HCT116 (cell line): ENCODE results near the gene VCX3B. TPM values are rescaled to one million over a fixed set of nuclear protein-coding genes. Genes with fewer than 3 reads are reported as not detected.

Experiments used
- ATAC-seq: fragments of 200-7000 bp; cut with Tn5 transposase; 2 replicates; pipeline ENCODE4 v1.9.1; 2020; ENCODE audit warnings: mild to moderate bottlenecking, moderate library complexity
- BruUV-seq: library from RNA; stranded (reverse); fragments of 400-500 nt; replicated peaks from 2 replicates; lab custom pipeline; 2021; lab: Mats Ljungman, UMichigan
- CTCF ChIA-PET: fragments of 300-600 bp; sonication (Branson Sonifier 250); formaldehyde crosslinking; loops from one replicate; lab custom pipeline; 2021; ENCODE audit warnings: antibody characterized with exemption; lab: Charles Lee
- POLR2A ChIA-PET: fragments of 300-600, 350-600 bp; sonication (Branson Sonifier 250); formaldehyde crosslinking; loops from one replicate; lab custom pipeline; 2021; ENCODE audit warnings: antibody characterized with exemption; lab: Charles Lee
- RAD21 ChIA-PET, 2 experiments: fragments of 300-600 bp; sonication (Branson Sonifier 250); formaldehyde crosslinking; loops; one replicate each; lab custom pipeline; 2023; ENCODE audit warnings: low total read pairs in 2 of 2; ENCODE audit not compliant: uncharacterized antibody in 2 of 2, unreplicated experiment in 2 of 2, low non-redundant PET in 1 of 2; lab: Charles Lee
- DNase-seq: peaks from one replicate; pipeline ENCODE4 v3.0.0-alpha.2; 2010; ENCODE audit warnings: low read depth, low spot score
- H2AFZ ChIP-seq: fragments of 200-600 bp; shearing (Covaris generic), sonication (generic); 2 replicates; pipeline ENCODE4 v1.6.1; 2017; ENCODE audit warnings: low read depth, mixed run types, mixed read lengths, antibody characterized with exemption, low read length; ENCODE audit not compliant: poor library complexity, severe bottlenecking
- H3K27ac ChIP-seq: 2 replicates; pipeline ENCODE4 v1.5.1; 2012; ENCODE audit warnings: low read depth, low read length
- H3K27me3 ChIP-seq: fragments of 200-600 bp; sonication (generic); 2 replicates; pipeline ENCODE4 v1.6.1; 2016; ENCODE audit warnings: mixed run types, low read length, mixed read lengths; ENCODE audit not compliant: insufficient read depth
- H3K36me3 ChIP-seq, 2 experiments: fragments of 200-500 bp in 1 of 2; fragments of 200-600 bp in 1 of 2; sonication (Bioruptor generic) in 1 of 2; sonication (generic) in 1 of 2; 2 replicates each; pipeline versions ENCODE4 v1.5.1 to v1.6.1; 2014 to 2016; ENCODE audit warnings: low read length in 2 of 2, inconsistent platforms in 1 of 2, mixed read lengths in 1 of 2, mixed run types in 1 of 2; ENCODE audit not compliant: insufficient read depth in 2 of 2, control insufficient read depth in 1 of 2
- H3K4me1 ChIP-seq, 2 experiments: fragments of 200-600 bp in 1 of 2; sonication (generic) in 1 of 2; 2 replicates each; pipeline versions ENCODE4 v1.5.1 to v1.6.1; 2012 to 2017; ENCODE audit warnings: low read length in 2 of 2, inconsistent platforms in 1 of 2, mild to moderate bottlenecking in 1 of 2, mixed read lengths in 1 of 2, mixed run types in 1 of 2, moderate library complexity in 1 of 2; ENCODE audit not compliant: insufficient read depth in 2 of 2, control insufficient read depth in 1 of 2
- H3K4me2 ChIP-seq: fragments of 200-600 bp; sonication (generic); 2 replicates; pipeline ENCODE4 v1.6.1; 2017; ENCODE audit warnings: mixed run types, low read length, mixed read lengths
- H3K4me3 ChIP-seq, 2 experiments: fragments of 200-600 bp in 1 of 2; sonication (generic) in 1 of 2; replicated peaks in 1 of 2; 2 replicates each; pipeline ENCODE4 v1.5.1; 2011 to 2016; ENCODE audit warnings: low read length in 2 of 2, control low read depth in 1 of 2, low read depth in 1 of 2, mild to moderate bottlenecking in 1 of 2, mixed read lengths in 1 of 2, mixed run types in 1 of 2
- H3K79me2 ChIP-seq: fragments of 200-600 bp; sonication (generic); 2 replicates; pipeline ENCODE4 v1.6.1; 2017; ENCODE audit warnings: mild to moderate bottlenecking, mixed run types, low read length, moderate library complexity, mixed read lengths; ENCODE audit not compliant: insufficient read depth
- H3K9ac ChIP-seq: fragments of 200-600 bp; sonication (generic); 2 replicates; pipeline ENCODE4 v1.6.1; 2016; ENCODE audit warnings: low read length, mixed read lengths
- H3K9me2 ChIP-seq: fragments of 200-600 bp; sonication (generic), shearing (Covaris generic); 2 replicates; pipeline ENCODE4 v1.6.1; 2017; ENCODE audit warnings: mixed run types, mild to moderate bottlenecking, moderate library complexity; ENCODE audit not compliant: insufficient read depth
- H3K9me3 ChIP-seq, 2 experiments: fragments of 200-500 bp in 1 of 2; fragments of 200-600 bp in 1 of 2; sonication (Bioruptor generic) in 1 of 2; sonication (generic) in 1 of 2; 2 replicates each; pipeline ENCODE4 v1.6.1; 2014 to 2017; ENCODE audit warnings: low read length in 2 of 2, mixed read lengths in 2 of 2, inconsistent platforms in 1 of 2, low read depth in 1 of 2, mild to moderate bottlenecking in 1 of 2, mixed run types in 1 of 2, moderate library complexity in 1 of 2; ENCODE audit not compliant: control insufficient read depth in 1 of 2, insufficient read depth in 1 of 2
- H4K20me1 ChIP-seq: fragments of 200-600 bp; sonication (generic), shearing (Covaris generic); 2 replicates; pipeline ENCODE4 v1.6.1; 2017; ENCODE audit warnings: mixed run types, mild to moderate bottlenecking, moderate library complexity; ENCODE audit not compliant: insufficient read depth
- CBX3 ChIP-seq: IDR thresholded peaks from 2 replicates; pipeline ENCODE4 v1.6.1; 2012; ENCODE audit warnings: low read depth
- SIN3A ChIP-seq: IDR thresholded peaks from 2 replicates; pipeline ENCODE4 v1.6.1; 2012; ENCODE audit warnings: low read depth
- SRF ChIP-seq: IDR thresholded peaks from 2 replicates; pipeline ENCODE4 v1.6.1; 2012; ENCODE audit warnings: low read depth
- YY1 ChIP-seq: IDR thresholded peaks from 2 replicates; pipeline ENCODE4 v1.6.1; 2011; ENCODE audit warnings: low read length, low read depth, moderate library complexity, mild to moderate bottlenecking; ENCODE audit not compliant: insufficient replicate concordance; ENCODE audit errors: extremely low read depth
- ZFX ChIP-seq: fragments of 450-650 bp; IDR thresholded peaks from 2 replicates; pipeline ENCODE4 v1.6.1; 2017
- ZNF274 ChIP-seq: fragments of 200-500 bp; sonication (Bioruptor generic); IDR thresholded peaks from 2 replicates; pipeline ENCODE4 v1.6.1; 2014; ENCODE audit warnings: mild to moderate bottlenecking, low read depth, low read length, inconsistent platforms
- intact Hi-C: fragments of 100-400 bp; cut with micrococcal nuclease; formaldehyde crosslinking; loops from 2 replicates; pipeline ENCODE4 v1.10.0; 2022
- total RNA-seq: library from RNA; stranded (reverse); gene quantifications from one replicate; pipeline ENCODE4 v1.2.1, GENCODE V29; 2021; ENCODE audit not compliant: unreplicated experiment
- TF ChIP-seq, protein P1 (sequence below): IDR thresholded peaks from 2 replicates; pipeline ENCODE4 v1.6.1; 2012; ENCODE audit warnings: low read depth

The VCX3B gene
- total RNA-seq, 1 experiment from 2014 or later = not detected

DNA sequence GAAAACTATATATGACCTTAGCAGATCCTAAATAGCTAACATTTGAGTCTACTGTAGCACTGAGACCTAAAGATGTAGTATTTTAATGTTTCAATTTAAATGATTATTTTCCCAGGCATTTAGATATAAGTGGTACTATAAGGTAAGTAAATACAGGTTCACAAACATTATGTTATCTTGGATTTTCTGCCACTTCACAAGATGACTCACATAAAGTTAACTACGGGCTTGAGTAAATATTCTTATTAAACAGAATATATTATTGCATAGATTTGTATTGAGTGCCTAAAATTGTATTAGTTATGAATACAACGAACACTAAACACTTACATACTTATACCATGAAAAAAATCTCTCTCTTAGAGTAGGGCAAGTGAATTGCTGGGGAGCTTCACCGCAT is 34.2 kb upstream of the VCX3B start (continued):
- TF ChIP-seq, protein P1, sequence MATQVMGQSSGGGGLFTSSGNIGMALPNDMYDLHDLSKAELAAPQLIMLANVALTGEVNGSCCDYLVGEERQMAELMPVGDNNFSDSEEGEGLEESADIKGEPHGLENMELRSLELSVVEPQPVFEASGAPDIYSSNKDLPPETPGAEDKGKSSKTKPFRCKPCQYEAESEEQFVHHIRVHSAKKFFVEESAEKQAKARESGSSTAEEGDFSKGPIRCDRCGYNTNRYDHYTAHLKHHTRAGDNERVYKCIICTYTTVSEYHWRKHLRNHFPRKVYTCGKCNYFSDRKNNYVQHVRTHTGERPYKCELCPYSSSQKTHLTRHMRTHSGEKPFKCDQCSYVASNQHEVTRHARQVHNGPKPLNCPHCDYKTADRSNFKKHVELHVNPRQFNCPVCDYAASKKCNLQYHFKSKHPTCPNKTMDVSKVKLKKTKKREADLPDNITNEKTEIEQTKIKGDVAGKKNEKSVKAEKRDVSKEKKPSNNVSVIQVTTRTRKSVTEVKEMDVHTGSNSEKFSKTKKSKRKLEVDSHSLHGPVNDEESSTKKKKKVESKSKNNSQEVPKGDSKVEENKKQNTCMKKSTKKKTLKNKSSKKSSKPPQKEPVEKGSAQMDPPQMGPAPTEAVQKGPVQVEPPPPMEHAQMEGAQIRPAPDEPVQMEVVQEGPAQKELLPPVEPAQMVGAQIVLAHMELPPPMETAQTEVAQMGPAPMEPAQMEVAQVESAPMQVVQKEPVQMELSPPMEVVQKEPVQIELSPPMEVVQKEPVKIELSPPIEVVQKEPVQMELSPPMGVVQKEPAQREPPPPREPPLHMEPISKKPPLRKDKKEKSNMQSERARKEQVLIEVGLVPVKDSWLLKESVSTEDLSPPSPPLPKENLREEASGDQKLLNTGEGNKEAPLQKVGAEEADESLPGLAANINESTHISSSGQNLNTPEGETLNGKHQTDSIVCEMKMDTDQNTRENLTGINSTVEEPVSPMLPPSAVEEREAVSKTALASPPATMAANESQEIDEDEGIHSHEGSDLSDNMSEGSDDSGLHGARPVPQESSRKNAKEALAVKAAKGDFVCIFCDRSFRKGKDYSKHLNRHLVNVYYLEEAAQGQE = no peak
- TF ChIP-seq YY1 = no peak

DNA sequence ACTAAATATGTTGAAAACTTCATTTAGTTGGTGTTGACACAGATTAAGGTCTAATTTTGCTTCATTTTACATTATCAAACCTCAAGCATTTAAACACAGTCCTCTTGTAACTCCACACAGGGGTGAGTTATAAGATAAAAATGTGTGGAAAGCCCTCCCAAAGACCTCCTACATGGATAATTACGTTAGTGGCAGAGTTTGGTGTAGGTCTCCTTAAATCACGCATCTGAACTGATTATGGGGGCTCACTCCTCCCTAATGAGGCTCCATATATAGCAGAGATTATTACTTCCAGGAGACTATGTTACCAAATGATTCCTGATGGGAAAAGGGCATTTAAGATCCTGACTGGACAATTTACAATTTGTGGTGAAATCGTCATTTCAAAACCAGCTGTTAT is 32.2 kb upstream of the VCX3B start:
- H3K9ac ChIP-seq = no peak overlapping the region
- H3K27ac ChIP-seq = no peak overlapping the region
- no peaks in the 10 kb centered on the region for H3K9me2 ChIP-seq
- H3K4me3 ChIP-seq = no peak overlapping the region
- ChIA-PET POLR2A (no interaction called here), RAD21 (no interaction called here), CTCF (no interaction called here)
- no peaks in the 10 kb centered on the region for H3K79me2 ChIP-seq
- no peaks in the 10 kb centered on the region for H3K4me1 ChIP-seq
- TF ChIP-seq ZNF274 = no peak
- no peak for TF ChIP-seq YY1
- no peak for TF ChIP-seq SIN3A
- no peak for TF ChIP-seq CBX3
- TF ChIP-seq ZFX = no peak
- TF ChIP-seq SRF = no peak
- ATAC-seq (no peak), DNase-seq (no peak)
- H3K4me2 ChIP-seq = no peak overlapping the region
- H2AFZ ChIP-seq = no peak overlapping the region
- H3K27me3 ChIP-seq = no peaks in the 10 kb centered on the region
- intact Hi-C loops = no loop called here
- H4K20me1 ChIP-seq = no peaks in the 10 kb centered on the region
- H3K36me3 ChIP-seq = no peaks in the 10 kb centered on the region
- BruUV-seq = no TSS peak
- H3K9me3 ChIP-seq = no peaks in the 10 kb centered on the region
